Neuronal stem cell (in vitro differentiated cells): ENCODE measurements around the gene HOPX.

Experiments
- DNase-seq: peaks from one replicate; pipeline ENCODE4 v3.0.0-alpha.2; 2013; ENCODE audit warnings: low spot score
- H2AFZ ChIP-seq: one replicate; pipeline ENCODE4 v1.6.1; 2013; ENCODE audit warnings: mild to moderate bottlenecking, low read length, inconsistent platforms
- H2AK5ac ChIP-seq: 2 replicates; pipeline ENCODE4 v1.6.1; 2013; ENCODE audit warnings: low read depth, mild to moderate bottlenecking, inconsistent platforms, low read length, moderate library complexity, mixed read lengths
- H2BK120ac ChIP-seq: 2 replicates; pipeline ENCODE4 v1.6.1; 2013; ENCODE audit warnings: low read depth, mild to moderate bottlenecking, inconsistent platforms, low read length, moderate library complexity, mixed read lengths
- H2BK12ac ChIP-seq: one replicate; pipeline ENCODE4 v1.6.1; 2013; ENCODE audit warnings: low read length, inconsistent platforms
- H2BK15ac ChIP-seq: 2 replicates; pipeline ENCODE4 v1.6.1; 2013; ENCODE audit warnings: mild to moderate bottlenecking, low read length, inconsistent platforms, mixed read lengths
- H2BK5ac ChIP-seq: one replicate; pipeline ENCODE4 v1.6.1; 2013; ENCODE audit warnings: inconsistent platforms, mild to moderate bottlenecking, low read length, moderate library complexity
- H3K14ac ChIP-seq: one replicate; pipeline ENCODE4 v1.6.1; 2013; ENCODE audit warnings: low read length, inconsistent platforms
- H3K18ac ChIP-seq: 2 replicates; pipeline ENCODE4 v1.6.1; 2013; ENCODE audit warnings: low read length, inconsistent platforms
- H3K23ac ChIP-seq: 2 replicates; pipeline ENCODE4 v1.6.1; 2013; ENCODE audit warnings: low read depth, mild to moderate bottlenecking, mixed read lengths, low read length, inconsistent platforms; ENCODE audit not compliant: poor library complexity
- H3K27ac ChIP-seq: replicated peaks from 3 replicates; pipeline ENCODE4 v1.5.1; 2013; ENCODE audit warnings: low read length, inconsistent platforms
- H3K27me3 ChIP-seq, 3 experiments: 2 replicates each; pipeline ENCODE4 v1.6.1; 2013; ENCODE audit warnings: low read length in 3 of 3, mild to moderate bottlenecking in 2 of 3, inconsistent platforms in 1 of 3, low read depth in 1 of 3, mixed read lengths in 1 of 3, moderate library complexity in 1 of 3; ENCODE audit not compliant: control insufficient read depth in 3 of 3, insufficient read depth in 3 of 3
- H3K36me3 ChIP-seq, 2 donors: replicated peaks in 1 of 2; 2 replicates each; pipeline ENCODE4 v1.6.1; 2013; ENCODE audit warnings: low read length in 2 of 2; ENCODE audit not compliant: control insufficient read depth in 2 of 2, insufficient read depth in 2 of 2
- H3K4ac ChIP-seq: 2 replicates; pipeline ENCODE4 v1.6.1; 2013; ENCODE audit warnings: inconsistent platforms, mild to moderate bottlenecking, low read length, moderate library complexity
- H3K4me1 ChIP-seq, 2 donors: 1 replicate in 1 of 2; 2 replicates in 1 of 2; pipeline ENCODE4 v1.6.1; 2013; ENCODE audit warnings: low read length in 2 of 2, low read depth in 1 of 2; ENCODE audit not compliant: control insufficient read depth in 2 of 2, insufficient read depth in 1 of 2
- H3K4me2 ChIP-seq: one replicate; pipeline ENCODE4 v1.6.1; 2013; ENCODE audit warnings: mild to moderate bottlenecking, low read length, inconsistent platforms; ENCODE audit not compliant: insufficient read depth, poor library complexity, severe bottlenecking
- H3K4me3 ChIP-seq, 2 donors: 2 replicates each; pipeline ENCODE4 v1.5.1; 2013; ENCODE audit warnings: low read length in 2 of 2, mild to moderate bottlenecking in 2 of 2, inconsistent platforms in 1 of 2, moderate library complexity in 1 of 2
- H3K79me1 ChIP-seq: one replicate; pipeline ENCODE4 v1.6.1; 2013; ENCODE audit warnings: low read depth, mild to moderate bottlenecking, inconsistent platforms, low read length, moderate library complexity
- H3K9ac ChIP-seq: one replicate; pipeline ENCODE4 v1.6.1; 2013; ENCODE audit warnings: mild to moderate bottlenecking, low read depth, low read length, inconsistent platforms; ENCODE audit not compliant: poor library complexity
- H3K9me3 ChIP-seq, 2 donors: replicated peaks in 1 of 2; 2 replicates each; pipeline versions ENCODE3 to v1.6.1; 2013; ENCODE audit warnings: low read length in 2 of 2, mild to moderate bottlenecking in 2 of 2, inconsistent platforms in 1 of 2, low read depth in 1 of 2, mixed read lengths in 1 of 2, moderate library complexity in 1 of 2; ENCODE audit not compliant: control insufficient read depth in 2 of 2, insufficient read depth in 1 of 2
- H4K8ac ChIP-seq: one replicate; pipeline ENCODE4 v1.6.1; 2013; ENCODE audit warnings: low read depth, mild to moderate bottlenecking, inconsistent platforms, low read length, moderate library complexity
- H4K91ac ChIP-seq: one replicate; pipeline ENCODE4 v1.6.1; 2013; ENCODE audit warnings: low read length, low read depth, mild to moderate bottlenecking, inconsistent platforms; ENCODE audit not compliant: poor library complexity
- WGBS, 2 donors: extraction: QIAGEN DNeasy Blood & Tissue Kit; methylation state at CpG; one replicate each; pipeline ENCODE4 v1.1.7; 2013; ENCODE audit warnings: missing lambda C conversion rate in 2 of 2, mixed read lengths in 1 of 2; ENCODE audit not compliant: insufficient read length in 2 of 2, insufficient replicate concordance in 1 of 2; ENCODE audit errors: extremely low coverage in 2 of 2; 5-methylcytosine and 5-hydroxymethylcytosine counted together

HOPX gene

GRCh38 chr4:56705966-56706365 lies 24.9 kb upstream of the HOPX start:
- no peaks in the 10 kb centered on the region for H3K79me1 ChIP-seq
- H2BK12ac ChIP-seq = no peak overlapping the region

GRCh38 chr4:56705334-56705733 lies 24.2 kb upstream of the HOPX start:
- no peaks in the 10 kb centered on the region for H3K4me1 ChIP-seq
- no peak overlapping the region for H4K8ac ChIP-seq
- H3K14ac ChIP-seq = no peak overlapping the region
- H3K18ac ChIP-seq = no peak overlapping the region
- DNase-seq = no peak
- H2BK12ac ChIP-seq = no peak overlapping the region
- H3K4ac ChIP-seq = no peak overlapping the region
- no peak overlapping the region for H3K4me3 ChIP-seq
- H4K91ac ChIP-seq = no peak overlapping the region
- H3K23ac ChIP-seq = no peak overlapping the region
- H3K79me1 ChIP-seq = no peaks in the 10 kb centered on the region
- no peak overlapping the region for H3K27ac ChIP-seq
- H3K27me3 ChIP-seq = no peaks in the 10 kb centered on the region
- H2AK5ac ChIP-seq = no peak overlapping the region
- no peaks in the 10 kb centered on the region for H3K9me3 ChIP-seq
- no CpG with 5 or more reads among the region's 6 CpGs for WGBS, 2 donors
- no peak overlapping the region for H2BK15ac ChIP-seq
- H2BK5ac ChIP-seq = no peak overlapping the region
- no peaks in the 10 kb centered on the region for H3K36me3 ChIP-seq
- H2BK120ac ChIP-seq = no peak overlapping the region
- H3K9ac ChIP-seq = no peak overlapping the region
- no peak overlapping the region for H2AFZ ChIP-seq
- no peak overlapping the region for H3K4me2 ChIP-seq

More at GRCh38 chr4:56705966-56706365, 24.9 kb upstream of the HOPX start:
- Histone ChIP-seq H3K4ac (no peak overlapping the region), H3K18ac (no peak overlapping the region), H2BK15ac (no peak overlapping the region), H3K4me3 (no peak overlapping the region), H3K4me1 (no peaks in the 10 kb centered on the region), H4K8ac (no peak overlapping the region), H3K4me2 (no peak overlapping the region), H2AFZ (no peak overlapping the region), H3K27me3 (no peaks in the 10 kb centered on the region), H3K9me3 (no peaks in the 10 kb centered on the region), H3K36me3 (no peaks in the 10 kb centered on the region), H3K9ac (no peak overlapping the region), H3K27ac (no peak overlapping the region), H2AK5ac (no peak overlapping the region), H2BK120ac (no peak overlapping the region), H4K91ac (no peak overlapping the region), H3K14ac (no peak overlapping the region), H3K23ac (no peak overlapping the region), H2BK5ac (no peak overlapping the region)
- no peak for DNase-seq

GRCh38 chr4:56704089-56704871 lies 23.2 kb upstream of the HOPX start:
- Histone ChIP-seq H3K4ac (no peak overlapping the region), H2AFZ (no peak overlapping the region), H3K27ac (no peak overlapping the region), H2BK120ac (no peak overlapping the region), H3K4me2 (no peak overlapping the region), H4K8ac (no peak overlapping the region), H3K27me3 (no peaks in the 10 kb centered on the region), H3K14ac (no peak overlapping the region), H3K4me1 (no peaks in the 10 kb centered on the region), H4K91ac (no peak overlapping the region), H2BK12ac (no peak overlapping the region), H3K4me3 (no peak overlapping the region), H3K79me1 (no peaks in the 10 kb centered on the region), H3K36me3 (no peaks in the 10 kb centered on the region), H3K9ac (no peak overlapping the region), H3K18ac (no peak overlapping the region), H3K23ac (no peak overlapping the region), H2BK15ac (no peak overlapping the region), H3K9me3 (no peaks in the 10 kb centered on the region), H2AK5ac (no peak overlapping the region), H2BK5ac (no peak overlapping the region)
- WGBS, 2 donors = no CpG with 5 or more reads among the region's 7 CpGs
- DNase-seq = no peak

- H4K8ac ChIP-seq = no peak overlapping the region
- H2BK15ac ChIP-seq = no peak overlapping the region
- H3K27ac ChIP-seq = no peak overlapping the region
- H3K4me2 ChIP-seq = no peak overlapping the region
- H3K9me3 ChIP-seq = no peaks in the 10 kb centered on the region
- no peak overlapping the region for H3K18ac ChIP-seq
- H2BK5ac ChIP-seq = no peak overlapping the region
- no peak overlapping the region for H3K9ac ChIP-seq
- no peak overlapping the region for H4K91ac ChIP-seq
- no peaks in the 10 kb centered on the region for H3K36me3 ChIP-seq
- H3K4me1 ChIP-seq = no peaks in the 10 kb centered on the region
- H3K4me3 ChIP-seq = no peak overlapping the region
- DNase-seq = no peak
- no peaks in the 10 kb centered on the region for H3K27me3 ChIP-seq
- no peak overlapping the region for H3K4ac ChIP-seq
- no CpG with 5 or more reads among the region's 5 CpGs for WGBS, 2 donors
- no peaks in the 10 kb centered on the region for H3K79me1 ChIP-seq
- H2BK12ac ChIP-seq = no peak overlapping the region
- H3K14ac ChIP-seq = no peak overlapping the region
- no peak overlapping the region for H2AK5ac ChIP-seq
- no peak overlapping the region for H2BK120ac ChIP-seq
- H2AFZ ChIP-seq = no peak overlapping the region
- H3K23ac ChIP-seq = no peak overlapping the region
Observed at GRCh38 chr4:56703378-56703777, 22.3 kb upstream of the HOPX start.
